Left ventricle myocardium inferior (tissue), 1 donor: ENCODE data around the gene SEMA3D. TPM values are rescaled to one million over a fixed set of nuclear protein-coding genes. Genes with fewer than 3 reads are reported as not detected.
A peak's percentile ranks its signal among the peaks of the same experiment; 100 is the strongest.

Experiments used
- DNase-seq: peaks from one replicate; pipeline ENCODE4 v3.0.0-alpha.2; 2020
- H3K27ac ChIP-seq: fragments of 200-600 bp; replicated peaks from 2 replicates; pipeline ENCODE4 v1.8.0; 2021
- H3K27me3 ChIP-seq: fragments of 200-600 bp; 2 replicates; pipeline ENCODE4 v1.8.0; 2021; ENCODE audit warnings: low read depth
- H3K36me3 ChIP-seq: fragments of 200-600 bp; 2 replicates; pipeline ENCODE4 v1.8.0; 2021
- H3K4me1 ChIP-seq: fragments of 200-600 bp; 2 replicates; pipeline ENCODE4 v1.8.0; 2021
- H3K4me3 ChIP-seq: fragments of 200-600 bp; 2 replicates; pipeline ENCODE4 v1.8.0; 2021; ENCODE audit warnings: mild to moderate bottlenecking, moderate library complexity
- H3K9me3 ChIP-seq: fragments of 200-600 bp; replicated peaks from 2 replicates; pipeline ENCODE4 v1.8.0; 2021
- CTCF ChIP-seq: fragments of 200-600 bp; IDR thresholded peaks from 2 replicates; pipeline ENCODE4 v1.8.0; 2021; ENCODE audit warnings: antibody characterized with exemption, mild to moderate bottlenecking, borderline replicate concordance
- intact Hi-C: fragments of 100-400 bp; cut with micrococcal nuclease; formaldehyde crosslinking; loops from one replicate; pipeline ENCODE4 v1.11.0; 2022
- total RNA-seq: library from RNA; stranded (reverse); fragmentation: NEBNext Ultra II Directional; extraction: Animal tissue kit (Norgen Biotek cat#: 25700); gene quantifications from one replicate; pipeline ENCODE4 v1.2.1, GENCODE V29; 2021
- donor health status: DM: no; HTN: yes; CAD: no; lungs with severe emphysema.

SEMA3D gene
- total RNA-seq, 1 donor from 2014 or later = 1.8 TPM

GRCh38 chr7:85030893-85031292 lies 156.0 kb downstream of the SEMA3D start:
- no peak overlapping the region for H3K4me3 ChIP-seq

DNA sequence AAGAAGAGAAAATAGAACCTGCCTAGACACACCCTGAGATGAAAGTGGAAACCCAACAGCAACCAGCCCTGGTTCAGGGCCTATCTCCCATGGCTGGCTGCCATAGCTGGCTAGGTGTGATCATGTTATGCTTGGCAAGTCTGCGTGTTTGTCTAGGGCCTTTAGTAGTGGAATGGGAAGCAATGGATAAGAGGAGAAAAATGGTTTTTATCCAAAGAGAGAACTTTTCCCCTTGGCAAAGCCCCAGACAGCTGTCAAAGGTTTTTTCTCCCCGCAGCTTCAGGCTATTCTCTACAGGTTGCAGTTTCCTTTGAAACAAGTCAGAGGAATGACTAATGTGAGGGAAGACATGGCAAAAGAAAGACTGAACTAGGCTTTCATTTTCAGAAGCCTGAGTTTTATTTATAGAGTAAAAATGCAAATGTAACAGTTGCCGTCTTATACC lies 161.5 kb downstream of the SEMA3D start:
- Histone ChIP-seq H3K27ac (no peak overlapping the region), H3K27me3 (no peaks in the 10 kb centered on the region), H3K4me3 (no peak overlapping the region), H3K9me3 (no peaks in the 10 kb centered on the region), H3K36me3 (no peaks in the 10 kb centered on the region), H3K4me1 (peaks cover 7% of the 10 kb centered on the region)
- intact Hi-C loops = no loop called here
- peak; percentile 49 for DNase-seq
- TF ChIP-seq CTCF = no peak

More at GRCh38 chr7:85030893-85031292, 156.0 kb downstream of the SEMA3D start:
- no peaks in the 10 kb centered on the region for H3K27me3 ChIP-seq
- TF ChIP-seq CTCF = peak; percentile 56
- no peak overlapping the region for H3K27ac ChIP-seq
- DNase-seq = no peak
- intact Hi-C loops = no loop called here
- H3K9me3 ChIP-seq = no peaks in the 10 kb centered on the region
- H3K36me3 ChIP-seq = no peaks in the 10 kb centered on the region
- H3K4me1 ChIP-seq = no peaks in the 10 kb centered on the region

- intact Hi-C loops = loop anchor here (2.0 kb wide), 1 partner anchor 1047 kb away; no protein-coding TSS in a partner anchor
- Histone ChIP-seq H3K27me3 (no peaks in the 10 kb centered on the region), H3K9me3 (no peaks in the 10 kb centered on the region), H3K4me3 (no peak overlapping the region), H3K4me1 (peaks cover 7% of the 10 kb centered on the region), H3K36me3 (no peaks in the 10 kb centered on the region), H3K27ac (no peak overlapping the region)
- no peak for DNase-seq
- TF ChIP-seq CTCF = no peak
Measured at GRCh38 chr7:85023916-85024315, 162.9 kb downstream of the SEMA3D start.

GRCh38 chr7:85023066-85023712 lies 163.7 kb downstream of the SEMA3D start:
- H3K36me3 ChIP-seq = no peaks in the 10 kb centered on the region
- no peak for DNase-seq
- H3K9me3 ChIP-seq = no peaks in the 10 kb centered on the region
- no peak overlapping the region for H3K27ac ChIP-seq
- peak; percentile 70 for TF ChIP-seq CTCF
- H3K4me3 ChIP-seq = no peak overlapping the region
- intact Hi-C loops = loop anchor here (2.0 kb wide), 1 partner anchor 1046 kb away; no protein-coding TSS in a partner anchor
- H3K27me3 ChIP-seq = no peaks in the 10 kb centered on the region
- H3K4me1 ChIP-seq = peaks cover 7% of the 10 kb centered on the region

DNA sequence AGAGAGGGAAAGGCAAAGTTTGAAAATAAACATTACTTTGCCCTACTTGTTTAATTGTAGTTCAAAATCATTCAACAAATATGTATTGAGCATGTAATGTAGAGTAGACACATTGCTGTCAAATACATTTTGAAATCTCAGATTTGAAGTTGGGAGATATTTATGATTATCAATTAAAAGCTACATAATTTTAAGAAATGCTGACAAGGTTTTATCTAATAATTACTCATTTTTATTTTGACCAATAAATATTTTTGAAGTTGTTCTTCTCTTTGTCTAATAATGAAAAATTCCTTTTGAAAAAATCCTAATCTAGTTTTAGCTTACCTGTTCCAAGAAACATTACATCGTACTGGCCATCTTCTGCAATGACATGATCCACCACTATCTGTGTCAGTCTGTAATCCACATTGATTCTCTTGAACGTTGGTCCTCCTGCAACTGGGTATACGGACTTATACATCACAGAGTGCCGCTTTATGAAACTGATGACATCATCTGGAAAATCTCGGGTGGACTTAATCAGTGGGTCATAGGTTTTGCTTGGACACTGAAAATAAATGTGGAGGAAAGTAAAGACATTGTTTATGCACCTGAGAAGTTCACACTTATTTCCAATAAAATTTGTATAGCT lies 164.7 kb downstream of the SEMA3D start:
- Histone ChIP-seq H3K27me3 (no peaks in the 10 kb centered on the region), H3K9me3 (no peaks in the 10 kb centered on the region), H3K4me3 (no peak overlapping the region), H3K36me3 (no peaks in the 10 kb centered on the region), H3K4me1 (peaks cover 7% of the 10 kb centered on the region), H3K27ac (no peak overlapping the region)
- TF ChIP-seq CTCF = no peak
- no peak for DNase-seq
- intact Hi-C loops = loop anchor here (2.0 kb wide), 1 partner anchor 1045 kb away; no protein-coding TSS in a partner anchor
